Gastrocnemius medialis (tissue), 4 donors: ENCODE data around the gene SYT9.

ENCODE experiments used
- POLR2A ChIP-seq, 2 donors: fragments of 450-650 bp; IDR thresholded peaks; one replicate each; pipeline ENCODE4 v1.6.1; 2017; ENCODE audit warnings: antibody characterized with exemption in 2 of 2, mild to moderate bottlenecking in 2 of 2, moderate library complexity in 2 of 2
- TF ChIP-seq, protein P1 (sequence below), 5 experiments: fragments of 450-650 bp in 3 of 5; fragments of 200-600 bp in 2 of 5; sonication (generic) in 2 of 5; IDR thresholded peaks in 4 of 5; conservative IDR thresholded peaks in 1 of 5; 1 replicate in 4 of 5; 2 replicates in 1 of 5; pipeline ENCODE4 v1.5.1; 2016 to 2019; ENCODE audit warnings: antibody characterized with exemption in 5 of 5, mild to moderate bottlenecking in 3 of 5, moderate library complexity in 3 of 5

- TF ChIP-seq, protein P1, sequence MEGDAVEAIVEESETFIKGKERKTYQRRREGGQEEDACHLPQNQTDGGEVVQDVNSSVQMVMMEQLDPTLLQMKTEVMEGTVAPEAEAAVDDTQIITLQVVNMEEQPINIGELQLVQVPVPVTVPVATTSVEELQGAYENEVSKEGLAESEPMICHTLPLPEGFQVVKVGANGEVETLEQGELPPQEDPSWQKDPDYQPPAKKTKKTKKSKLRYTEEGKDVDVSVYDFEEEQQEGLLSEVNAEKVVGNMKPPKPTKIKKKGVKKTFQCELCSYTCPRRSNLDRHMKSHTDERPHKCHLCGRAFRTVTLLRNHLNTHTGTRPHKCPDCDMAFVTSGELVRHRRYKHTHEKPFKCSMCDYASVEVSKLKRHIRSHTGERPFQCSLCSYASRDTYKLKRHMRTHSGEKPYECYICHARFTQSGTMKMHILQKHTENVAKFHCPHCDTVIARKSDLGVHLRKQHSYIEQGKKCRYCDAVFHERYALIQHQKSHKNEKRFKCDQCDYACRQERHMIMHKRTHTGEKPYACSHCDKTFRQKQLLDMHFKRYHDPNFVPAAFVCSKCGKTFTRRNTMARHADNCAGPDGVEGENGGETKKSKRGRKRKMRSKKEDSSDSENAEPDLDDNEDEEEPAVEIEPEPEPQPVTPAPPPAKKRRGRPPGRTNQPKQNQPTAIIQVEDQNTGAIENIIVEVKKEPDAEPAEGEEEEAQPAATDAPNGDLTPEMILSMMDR (IDR thresholded peaks at IDR 0.05 in 4 of 5, conservative IDR thresholded peaks at IDR 0.05 in 1 of 5): no peak
- TF ChIP-seq POLR2A (IDR thresholded peaks at IDR 0.05): no peak
Observed at GRCh38 chr11:7450836-7451235, 199.1 kb downstream of the SYT9 start.
